Bone marrow (tissue), 2 donors: ENCODE measurements around the gene SYF2.
"Not testable (repeated sequence)": the region's sequence is repeated elsewhere in the genome, so short reads cannot be mapped to it uniquely, and the experiment has no call there.

Experiments used
- DNase-seq, 2 donors: peaks; one replicate each; lab custom pipeline; 2025; lab: John Stamatoyannopoulos, UW

The SYF2 gene

DNA sequence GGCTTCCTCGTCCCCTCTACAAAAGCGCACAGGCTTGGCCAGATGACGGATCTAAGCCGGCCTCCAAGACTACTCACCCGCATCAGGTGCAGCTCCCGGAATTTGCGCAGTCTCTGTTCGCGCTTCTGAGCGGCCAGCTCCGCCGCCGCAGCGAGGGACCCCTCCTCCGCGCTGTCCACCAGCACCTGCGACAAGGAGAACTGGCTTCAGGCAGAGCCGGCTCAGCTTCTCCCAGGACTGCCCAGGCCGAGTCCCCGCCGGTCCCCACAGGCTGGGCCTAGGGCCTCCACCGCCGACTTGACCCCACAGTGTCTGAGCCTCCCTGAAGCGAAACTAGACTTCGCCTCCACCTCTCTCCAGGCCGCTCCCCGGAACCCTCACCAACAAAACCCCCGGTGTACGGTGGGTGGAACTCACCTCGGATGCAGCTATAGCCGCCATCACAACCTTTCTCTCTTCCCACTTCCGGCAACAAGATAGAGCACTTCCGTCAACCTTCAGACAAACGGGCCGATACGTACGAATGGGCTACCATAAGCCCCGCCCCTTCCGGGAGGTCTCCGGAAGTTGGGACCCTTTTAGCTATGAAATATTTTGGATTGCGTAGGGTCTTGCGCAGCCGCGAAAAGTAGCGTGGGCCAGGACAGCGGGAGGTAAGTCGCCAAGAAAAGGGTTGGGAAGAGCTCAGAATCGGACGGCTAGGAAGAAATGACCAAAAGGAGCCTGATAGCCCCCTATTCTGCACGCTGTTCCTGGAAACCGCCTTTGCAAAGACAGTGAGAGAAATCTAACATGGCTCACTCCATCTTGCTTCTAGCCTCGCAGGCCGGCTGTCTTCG is at the start of gene SYF2:
SYF2 (minus strand) TSS at position 476 of the 839 bp plus-strand sequence; CDS start at position 441, 35 bp downstream.
- DNase-seq, result peak; percentile 72 to 91

DNA sequence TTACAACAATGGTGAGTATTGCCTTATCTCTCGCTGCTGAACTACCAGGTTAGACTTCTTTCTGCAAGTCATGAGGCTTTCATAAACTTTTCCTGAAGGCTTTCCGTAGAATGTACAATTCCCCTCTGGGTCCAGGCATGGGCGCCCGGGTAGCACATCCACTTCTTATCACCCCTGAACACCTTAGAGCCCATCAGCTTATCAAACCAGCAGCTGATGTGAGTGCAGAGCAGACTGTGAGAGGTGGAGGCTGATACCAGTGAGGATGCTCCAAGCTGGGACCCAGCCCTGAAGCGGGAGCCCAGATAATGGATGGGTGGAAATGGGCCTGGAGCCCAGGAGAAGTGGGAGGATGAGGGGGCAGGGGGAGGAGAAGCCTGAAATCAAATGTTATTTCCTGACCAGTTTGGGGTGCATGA is 47.4 kb upstream of the SYF2 start:
- not testable (repeated sequence) for DNase-seq

DNA sequence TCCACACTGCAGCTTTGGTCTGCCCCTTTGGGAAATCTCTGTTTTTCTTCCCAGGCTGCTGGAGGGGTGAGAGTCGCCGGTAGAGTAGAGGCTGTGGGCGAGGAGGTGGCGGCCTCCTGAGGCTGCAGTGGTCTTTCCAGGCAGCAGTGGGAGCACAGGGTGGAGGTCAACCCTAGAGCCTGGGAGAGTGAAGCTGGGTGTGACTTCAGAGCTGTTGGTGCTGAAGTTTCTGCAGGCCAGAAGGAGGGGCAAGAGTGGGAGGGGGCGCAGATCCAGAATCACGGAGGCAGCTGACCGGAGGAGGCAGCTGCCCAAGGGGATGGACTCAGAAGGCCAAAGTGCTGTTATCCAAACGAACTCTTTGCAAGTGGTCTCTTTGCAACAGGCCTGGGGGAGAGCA is 46.5 kb upstream of the SYF2 start:
- DNase-seq, result not testable (repeated sequence)

- DNase-seq, result not testable (repeated sequence)
Measured at GRCh38 chr1:25278358-25278757, 46.1 kb upstream of the SYF2 start.

DNA sequence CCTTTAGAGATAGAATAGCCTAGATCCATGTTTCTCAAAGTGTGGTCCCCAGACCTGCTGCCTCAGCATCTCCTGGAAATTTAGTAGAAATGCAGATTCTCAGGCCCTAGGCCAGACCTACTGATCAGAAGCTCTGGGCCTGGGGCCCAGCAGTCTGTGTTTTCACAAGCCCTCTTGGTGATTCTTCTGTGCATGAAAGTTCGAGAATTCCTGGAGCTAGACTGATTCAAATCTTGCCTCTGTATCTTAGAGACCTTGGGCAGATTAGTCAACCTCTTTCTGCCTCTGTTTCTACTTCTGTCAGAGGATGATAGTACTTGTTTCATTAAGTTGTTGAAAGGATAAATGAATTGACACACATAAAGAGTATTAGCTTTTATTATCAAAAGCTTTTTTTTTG is 45.0 kb upstream of the SYF2 start:
- not testable (repeated sequence) for DNase-seq

DNA sequence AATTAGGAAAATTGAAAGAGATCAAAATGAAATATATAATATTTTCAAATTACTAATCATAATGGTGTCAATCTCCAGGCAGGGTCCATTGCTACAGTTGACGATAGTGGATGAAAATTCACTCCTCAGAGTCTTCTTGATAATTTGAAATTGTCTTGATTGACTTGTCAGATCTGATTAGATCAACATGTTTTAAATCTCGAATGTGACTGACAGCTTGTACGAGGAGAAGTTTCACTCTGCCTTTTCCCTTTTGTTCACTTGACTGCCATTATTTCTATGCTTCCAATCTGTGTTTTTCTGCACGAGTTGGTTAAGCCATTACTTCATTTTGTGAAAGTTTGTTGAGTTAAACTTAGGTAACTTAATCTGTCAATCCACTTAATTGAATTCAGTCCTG is 43.3 kb upstream of the SYF2 start:
- not testable (repeated sequence) for DNase-seq

GRCh38 chr1:25272238-25272637 is 39.9 kb upstream of the SYF2 start, which contains the start of gene RHD:
TSS of gene RHD (plus strand) at chr1:25272509. CDS start at chr1:25272548, 39 bp downstream.
- not testable (repeated sequence) for DNase-seq

DNA sequence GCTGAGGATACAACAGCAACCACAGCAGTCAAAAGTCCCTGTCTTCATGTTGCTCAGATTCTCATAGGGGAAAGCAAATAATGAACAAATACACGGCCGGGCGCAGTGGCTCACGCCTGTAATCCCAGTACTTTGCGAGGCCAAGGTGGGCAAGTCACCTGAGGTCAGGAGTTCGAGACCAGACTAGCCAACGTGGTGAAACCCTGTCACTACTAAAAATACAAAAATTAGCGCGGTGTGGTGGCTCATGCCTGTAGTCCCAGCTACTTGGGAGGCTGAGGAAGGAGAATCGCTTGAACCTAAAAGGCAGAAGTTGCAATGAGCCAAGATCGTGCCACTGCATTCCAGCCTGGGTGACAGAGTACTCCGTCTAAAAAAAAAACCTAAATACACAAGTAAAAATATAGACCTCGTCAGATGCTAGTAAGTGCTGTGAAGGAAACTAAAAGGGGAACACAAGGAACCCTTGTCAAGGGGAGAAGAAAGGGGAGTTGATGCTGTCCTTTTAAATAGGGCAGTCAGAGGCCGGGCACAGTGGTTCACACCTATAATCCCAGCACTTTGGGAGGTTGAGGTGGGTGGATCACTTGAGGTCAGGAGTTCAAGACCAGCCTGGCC is 36.0 kb upstream of the SYF2 start:
- DNase-seq, result not testable (repeated sequence)

DNA sequence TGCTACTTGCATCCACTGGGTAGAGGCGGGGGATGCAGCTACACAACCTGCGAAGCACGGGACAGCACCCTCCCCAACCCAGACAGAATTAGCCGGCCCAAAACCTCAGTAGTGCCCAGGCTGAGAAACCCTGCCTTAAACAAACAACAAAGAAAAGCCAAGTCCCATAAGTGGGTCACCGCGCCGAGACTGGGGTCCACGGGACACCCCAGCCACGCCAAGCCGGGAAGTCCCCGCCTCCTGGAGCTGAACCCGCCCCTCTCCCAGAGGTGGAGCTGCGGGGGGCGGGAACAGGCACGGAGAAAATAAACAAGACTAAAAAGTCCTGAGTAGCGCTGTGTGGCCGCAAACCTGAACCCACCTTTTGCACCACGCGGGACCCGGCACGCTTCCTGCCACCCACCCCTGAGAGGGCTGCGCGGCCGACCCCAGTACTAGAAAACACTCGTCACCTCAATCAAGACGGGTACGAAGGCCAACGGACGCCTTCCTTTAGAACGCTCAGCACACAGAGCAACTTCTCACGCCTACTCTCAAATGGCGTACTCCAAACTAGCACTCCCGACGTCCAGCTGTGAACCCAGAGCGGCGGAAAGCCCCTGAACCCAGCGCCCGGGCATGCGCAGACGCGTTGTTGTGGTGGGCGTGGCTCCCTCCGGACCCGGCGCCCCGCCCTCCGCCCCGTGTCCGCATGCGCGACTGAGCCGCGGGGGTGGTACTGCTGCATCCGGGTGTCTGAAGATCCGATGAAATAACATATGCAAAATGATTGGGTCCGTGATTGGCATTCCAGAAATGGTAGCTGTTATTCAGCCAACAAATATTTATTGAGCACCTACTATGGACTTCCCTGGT is 35.2 kb upstream of the SYF2 start:
- DNase-seq, result not testable (repeated sequence)

DNA sequence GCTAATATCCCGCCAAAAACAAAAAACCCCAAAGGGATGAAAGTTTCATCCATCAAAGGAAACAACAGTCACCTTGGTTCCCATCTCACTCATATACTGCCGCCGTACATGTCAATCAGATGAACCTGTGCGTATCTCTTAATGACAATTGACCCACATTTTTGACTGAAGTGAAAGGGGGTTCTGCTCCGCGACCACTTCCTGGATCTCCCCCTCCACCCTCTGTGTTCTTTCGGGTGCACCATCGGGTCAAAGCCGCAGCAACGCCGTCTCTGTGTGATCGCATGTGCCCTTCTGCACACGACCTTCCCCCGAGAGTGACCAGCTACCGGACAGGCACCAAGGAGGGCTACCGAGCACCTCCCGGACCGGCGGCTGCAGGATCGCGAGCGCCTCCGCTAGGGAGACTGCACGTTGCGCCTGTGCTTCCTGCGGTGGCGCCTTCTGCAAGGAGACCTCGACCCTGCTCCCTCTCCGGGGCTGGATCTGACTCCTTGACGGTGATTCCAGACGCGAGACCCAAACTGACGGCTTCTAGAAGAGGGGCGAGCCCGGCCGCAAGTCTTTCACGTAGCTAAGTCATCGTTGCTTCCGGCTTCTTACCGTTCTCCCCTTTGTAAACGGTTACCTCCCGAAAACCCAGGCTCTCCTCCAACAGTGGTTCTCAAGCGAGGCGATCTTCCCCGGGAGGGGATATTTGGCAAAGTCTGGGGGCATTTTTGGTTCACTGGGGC is 34.4 kb upstream of the SYF2 start:
- DNase-seq, result not testable (repeated sequence)

DNA sequence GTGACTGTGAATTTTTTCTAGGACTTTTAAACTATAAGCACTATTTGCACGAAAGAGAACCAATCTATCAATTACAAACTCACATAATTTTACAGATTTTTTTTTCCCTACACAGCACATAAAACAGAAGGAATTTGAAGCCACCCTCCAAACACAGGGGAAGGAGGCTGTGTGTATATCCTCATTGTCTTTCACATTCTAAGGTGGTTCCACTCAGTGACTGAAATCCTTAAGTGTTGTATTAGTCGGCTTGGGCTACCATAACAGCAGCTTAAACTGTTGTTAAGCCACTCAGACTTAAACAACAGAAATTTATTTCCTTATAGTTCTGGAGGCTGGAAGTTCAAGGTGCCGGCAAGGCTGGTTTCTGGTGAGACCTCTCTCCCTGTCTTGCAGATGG is 28.0 kb upstream of the SYF2 start:
- DNase-seq, result not testable (repeated sequence)

- not testable (repeated sequence) for DNase-seq
Measured at GRCh38 chr1:25259813-25260212, 27.5 kb upstream of the SYF2 start.

GRCh38 chr1:25257196-25257595 is 24.9 kb upstream of the SYF2 start:
- DNase-seq, result no peak

DNA sequence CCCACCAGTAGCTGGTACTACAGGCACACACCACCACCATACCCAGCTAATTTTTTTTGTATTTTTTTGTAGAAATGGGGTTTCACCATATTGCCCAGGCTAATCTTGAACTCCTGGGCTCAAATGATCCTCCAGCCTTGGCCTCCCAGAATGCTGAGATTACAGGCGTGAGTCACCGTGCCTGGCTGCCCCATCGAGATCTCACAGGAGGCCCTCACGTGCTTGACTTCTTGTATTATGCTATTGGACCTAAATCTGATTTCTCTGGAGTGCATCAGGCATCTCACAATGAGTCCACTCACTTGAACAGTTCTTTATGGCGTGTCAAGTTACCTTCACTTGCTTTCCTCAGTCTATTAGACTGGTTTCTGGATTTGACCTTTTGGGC is 24.3 kb upstream of the SYF2 start:
- no peak for DNase-seq

DNA sequence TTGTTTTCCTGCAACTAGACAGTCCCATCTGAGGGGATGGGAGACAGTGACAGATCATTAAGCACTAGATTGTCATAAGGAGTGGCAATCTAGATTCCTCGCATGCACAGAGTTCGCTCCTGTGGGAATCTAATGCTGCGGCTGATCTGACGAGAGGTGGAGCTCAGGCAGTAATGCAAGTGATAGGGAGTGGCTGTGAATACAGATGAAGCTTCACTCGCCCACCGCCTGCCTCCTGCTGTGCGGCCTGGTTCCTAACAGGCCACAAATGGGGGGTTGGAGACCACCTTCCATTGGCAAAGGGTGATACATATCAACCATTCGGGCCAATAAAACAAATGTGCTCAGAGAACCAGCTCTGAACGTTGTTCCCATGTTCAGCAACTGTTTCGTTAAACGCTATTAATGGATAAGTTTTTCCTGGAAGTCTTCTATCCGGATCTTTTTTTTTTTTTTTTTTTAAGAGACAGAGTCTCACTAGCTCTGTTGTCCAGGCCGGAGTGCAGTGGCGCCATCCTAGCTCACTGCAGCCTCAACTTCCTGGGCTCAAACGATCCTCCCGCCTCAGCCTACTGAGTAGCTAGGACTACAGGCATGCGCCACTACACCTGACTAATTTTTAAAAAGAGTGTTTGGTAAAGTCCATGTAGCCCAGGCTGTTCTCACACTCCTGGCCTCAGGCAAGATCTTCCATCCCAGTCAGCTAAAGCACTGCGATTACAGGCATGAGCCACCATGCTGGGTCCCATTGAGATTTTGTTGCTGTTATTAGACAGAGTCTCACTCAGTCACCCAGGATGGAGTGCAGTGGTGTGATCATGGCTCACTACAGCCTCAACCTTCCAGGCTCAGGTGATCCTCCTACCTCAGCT is 23.6 kb upstream of the SYF2 start:
- no peak for DNase-seq

GRCh38 chr1:25253911-25254310 is 21.6 kb upstream of the SYF2 start:
- no peak for DNase-seq

DNA sequence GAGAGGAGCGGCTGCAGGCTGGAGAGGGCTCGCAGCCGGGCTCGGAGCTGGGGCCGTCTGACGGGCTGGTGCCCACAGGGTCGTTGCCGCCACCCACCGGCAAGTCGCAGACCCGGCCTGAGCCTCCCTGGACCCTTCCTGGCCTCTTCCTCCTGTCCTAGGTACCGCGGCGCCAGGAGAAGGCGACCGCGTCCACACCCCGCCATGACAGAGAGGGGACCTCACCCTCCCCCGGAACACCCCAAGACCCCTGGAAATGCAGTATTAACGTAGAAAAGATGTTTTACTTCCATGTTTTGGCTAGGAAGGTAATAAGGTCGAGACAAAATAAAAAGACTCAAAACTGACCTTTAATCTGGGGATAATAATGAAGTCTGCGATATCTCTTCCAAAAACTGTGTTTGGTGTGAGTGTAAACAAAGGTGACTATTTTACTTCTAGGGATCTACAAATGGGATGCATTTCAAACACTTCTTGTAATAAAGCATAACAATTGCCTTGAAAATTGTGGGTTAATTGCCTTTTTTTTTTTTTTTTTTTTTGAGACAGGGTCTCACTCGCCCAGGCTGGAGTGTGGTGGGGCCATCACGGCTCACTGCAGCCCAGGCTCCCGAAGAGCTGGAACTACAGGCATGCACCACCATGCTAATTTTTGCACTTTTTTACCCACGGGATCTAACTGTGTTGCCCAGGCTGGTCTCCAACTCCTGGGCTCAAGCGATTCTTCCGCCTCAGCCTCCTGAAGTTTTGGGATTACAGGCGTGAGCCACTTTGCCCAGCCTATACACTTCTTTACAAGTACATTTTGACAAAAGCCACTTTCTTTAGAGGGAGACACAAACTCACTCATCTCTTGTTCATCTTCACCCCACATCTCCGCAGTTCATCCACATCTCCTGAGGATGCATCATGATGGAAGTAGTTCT is 15.8 kb upstream of the SYF2 start:
- DNase-seq, result no peak

- peak; percentile 92 to 95 for DNase-seq
Measured at GRCh38 chr1:25247024-25247828, 14.9 kb upstream of the SYF2 start, which contains the start of gene RSRP1. TSS of gene RSRP1 (minus strand) at chr1:25247454. CDS start at chr1:25246963, 491 bp downstream.
